Activated CD8-positive, alpha-beta memory T cell treated with anti-CD3 and anti-CD28 coated beads for 1 hour (primary cell): ENCODE results near the gene SUB1.
"Not testable (repeated sequence)": the region's sequence is repeated elsewhere in the genome, so short reads cannot be mapped to it uniquely, and the experiment has no call there.

ENCODE experiments used
- DNase-seq, 2 donors: peaks; one replicate each; pipeline ENCODE4 v3.0.0-alpha.2; 2020; ENCODE audit warnings: low read depth in 1 of 2; ENCODE audit errors: extremely low read depth in 1 of 2

SUB1 gene

GRCh38 chr5:32598260-32598937 lies 13.0 kb downstream of the SUB1 start:
- DNase-seq = no peak

- DNase-seq = no peak
Measured at GRCh38 chr5:32598997-32599549, 13.7 kb downstream of the SUB1 start.

GRCh38 chr5:32600054-32600622 lies 14.8 kb downstream of the SUB1 start:
- DNase-seq = no peak

GRCh38 chr5:32601623-32602295 lies 16.4 kb downstream of the SUB1 start:
- DNase-seq = no peak

GRCh38 chr5:32602906-32603305 lies 17.5 kb downstream of the SUB1 start:
- no peak for DNase-seq

- DNase-seq = no peak
Measured at GRCh38 chr5:32604800-32605765, 19.7 kb downstream of the SUB1 start.

- no peak for DNase-seq
Measured at GRCh38 chr5:32605766-32606152, 20.4 kb downstream of the SUB1 start.

- DNase-seq = no peak
Measured at GRCh38 chr5:32612134-32612888, 27.0 kb downstream of the SUB1 start.

- DNase-seq = peak; percentile 56 to 69
Measured at GRCh38 chr5:32613050-32613672, 27.8 kb downstream of the SUB1 start.

- no peak for DNase-seq
Measured at GRCh38 chr5:32615236-32615635, 29.9 kb downstream of the SUB1 start.

- DNase-seq = no peak
Measured at GRCh38 chr5:32618962-32619361, 33.6 kb downstream of the SUB1 start.

GRCh38 chr5:32621256-32621655 lies 35.9 kb downstream of the SUB1 start:
- no peak for DNase-seq

- no peak for DNase-seq
Measured at GRCh38 chr5:32625106-32625505, 39.7 kb downstream of the SUB1 start.

GRCh38 chr5:32625547-32625946 lies 40.2 kb downstream of the SUB1 start:
- DNase-seq = no peak

GRCh38 chr5:32627219-32627870 lies 42.0 kb downstream of the SUB1 start:
- no peak for DNase-seq

GRCh38 chr5:32628049-32628844 lies 42.9 kb downstream of the SUB1 start:
- no peak for DNase-seq

- no peak for DNase-seq
Measured at GRCh38 chr5:32630867-32631491, 45.6 kb downstream of the SUB1 start.

GRCh38 chr5:32633017-32633416 lies 47.7 kb downstream of the SUB1 start:
- not testable (repeated sequence) for DNase-seq
